ENCODE measurements around the gene S100A14. TPM values are rescaled to one million over a fixed set of nuclear protein-coding genes. Genes with fewer than 3 reads are reported as not detected.

The S100A14 gene
- polyA plus RNA-seq, 1 experiment, result not detected

DNA sequence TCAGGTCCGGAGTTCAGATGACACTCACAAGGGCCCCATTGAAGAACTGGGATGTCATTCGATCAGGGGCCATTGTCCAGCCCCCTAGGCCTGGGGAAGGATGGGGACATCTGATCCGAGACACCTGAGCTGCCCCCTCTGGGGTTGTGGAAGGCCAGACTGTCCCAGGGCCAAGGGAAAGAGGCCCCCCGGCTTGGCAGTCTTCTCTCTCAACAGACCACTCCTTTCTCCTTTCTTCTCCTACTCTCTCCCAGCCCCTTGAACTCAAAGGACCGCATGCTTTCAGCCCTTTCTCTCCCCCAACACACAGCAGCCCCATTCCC lies 13.2 kb upstream of the S100A14 start:
- no peaks in the 10 kb centered on the region for H3K27me3 ChIP-seq (ENCODE audit: control insufficient read depth, insufficient read depth, low read length)
- ChIA-PET CTCF (interaction anchor here (0.7 to 9.0 kb wide), 5 partner anchors 14 to 390 kb away, joined by 3 to 148 read pairs (median 18); partner anchors contain the start of genes S100A14 and S100A16), POLR2A (no interaction called here)
- no peak for DNase-seq (ENCODE audit: low read depth)
- H3K4me3 ChIP-seq (ENCODE audit: low read depth, low read length), result no peak overlapping the region
- TF ChIP-seq, protein P1, sequence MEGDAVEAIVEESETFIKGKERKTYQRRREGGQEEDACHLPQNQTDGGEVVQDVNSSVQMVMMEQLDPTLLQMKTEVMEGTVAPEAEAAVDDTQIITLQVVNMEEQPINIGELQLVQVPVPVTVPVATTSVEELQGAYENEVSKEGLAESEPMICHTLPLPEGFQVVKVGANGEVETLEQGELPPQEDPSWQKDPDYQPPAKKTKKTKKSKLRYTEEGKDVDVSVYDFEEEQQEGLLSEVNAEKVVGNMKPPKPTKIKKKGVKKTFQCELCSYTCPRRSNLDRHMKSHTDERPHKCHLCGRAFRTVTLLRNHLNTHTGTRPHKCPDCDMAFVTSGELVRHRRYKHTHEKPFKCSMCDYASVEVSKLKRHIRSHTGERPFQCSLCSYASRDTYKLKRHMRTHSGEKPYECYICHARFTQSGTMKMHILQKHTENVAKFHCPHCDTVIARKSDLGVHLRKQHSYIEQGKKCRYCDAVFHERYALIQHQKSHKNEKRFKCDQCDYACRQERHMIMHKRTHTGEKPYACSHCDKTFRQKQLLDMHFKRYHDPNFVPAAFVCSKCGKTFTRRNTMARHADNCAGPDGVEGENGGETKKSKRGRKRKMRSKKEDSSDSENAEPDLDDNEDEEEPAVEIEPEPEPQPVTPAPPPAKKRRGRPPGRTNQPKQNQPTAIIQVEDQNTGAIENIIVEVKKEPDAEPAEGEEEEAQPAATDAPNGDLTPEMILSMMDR (IDR thresholded peaks at IDR 0.05; ENCODE audit: insufficient read depth, low read depth, low read length), result no peak
- peaks cover 4% of the 10 kb centered on the region; the same call in 1 of the 2 replicates for H3K36me3 ChIP-seq (ENCODE audit: control insufficient read depth, insufficient read depth, low read length)

DNA sequence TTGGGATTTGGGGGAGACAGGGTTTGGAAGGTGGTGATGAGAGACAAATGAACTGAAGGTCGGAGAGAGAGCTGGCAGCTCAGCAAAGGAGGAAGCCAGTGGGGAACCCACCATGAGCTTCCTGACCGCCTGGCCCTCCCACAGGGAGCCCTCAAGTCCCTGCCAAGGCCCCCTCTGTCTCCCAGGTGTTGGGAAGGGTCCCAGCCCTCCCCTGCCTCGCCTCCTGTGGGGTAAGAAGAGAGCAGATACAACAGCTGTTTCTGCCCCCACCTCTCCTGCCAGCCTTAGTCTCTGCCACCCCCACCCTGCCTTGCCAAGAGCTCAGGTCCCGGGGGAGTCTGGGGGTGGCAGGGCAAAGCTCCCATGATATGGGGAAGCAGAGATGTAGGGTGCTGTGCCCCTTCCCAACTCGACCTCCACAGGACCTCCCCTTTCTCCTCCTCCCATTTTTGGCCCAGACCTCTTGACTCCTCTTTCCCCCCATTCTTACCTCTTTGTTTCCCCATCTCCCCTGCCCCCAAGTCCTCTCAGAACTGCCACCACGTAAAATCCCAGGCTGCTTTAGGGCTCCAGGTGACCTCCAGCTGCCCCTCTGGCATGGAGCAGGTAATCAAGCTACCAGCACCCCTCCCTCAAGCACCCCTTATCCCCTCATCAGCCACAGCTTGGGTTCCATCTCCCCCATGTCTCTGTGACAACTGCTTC lies 12.7 kb upstream of the S100A14 start:
- H3K36me3 ChIP-seq (ENCODE audit: control insufficient read depth, insufficient read depth, low read length), result peaks cover 5% of the 10 kb centered on the region
- TF ChIP-seq, protein P1 (IDR thresholded peaks at IDR 0.05; ENCODE audit: insufficient read depth, low read depth, low read length), result no peak
- ChIA-PET CTCF (interaction anchor here (0.7 to 9.0 kb wide), 7 partner anchors 14 to 391 kb away, joined by 3 to 148 read pairs (median 14); partner anchors contain the start of genes S100A14 and S100A16), POLR2A (no interaction called here)
- H3K4me3 ChIP-seq (ENCODE audit: low read depth, low read length), result no peak overlapping the region
- H3K27me3 ChIP-seq (ENCODE audit: control insufficient read depth, insufficient read depth, low read length), result no peaks in the 10 kb centered on the region
- no peak for DNase-seq (ENCODE audit: low read depth)

DNA sequence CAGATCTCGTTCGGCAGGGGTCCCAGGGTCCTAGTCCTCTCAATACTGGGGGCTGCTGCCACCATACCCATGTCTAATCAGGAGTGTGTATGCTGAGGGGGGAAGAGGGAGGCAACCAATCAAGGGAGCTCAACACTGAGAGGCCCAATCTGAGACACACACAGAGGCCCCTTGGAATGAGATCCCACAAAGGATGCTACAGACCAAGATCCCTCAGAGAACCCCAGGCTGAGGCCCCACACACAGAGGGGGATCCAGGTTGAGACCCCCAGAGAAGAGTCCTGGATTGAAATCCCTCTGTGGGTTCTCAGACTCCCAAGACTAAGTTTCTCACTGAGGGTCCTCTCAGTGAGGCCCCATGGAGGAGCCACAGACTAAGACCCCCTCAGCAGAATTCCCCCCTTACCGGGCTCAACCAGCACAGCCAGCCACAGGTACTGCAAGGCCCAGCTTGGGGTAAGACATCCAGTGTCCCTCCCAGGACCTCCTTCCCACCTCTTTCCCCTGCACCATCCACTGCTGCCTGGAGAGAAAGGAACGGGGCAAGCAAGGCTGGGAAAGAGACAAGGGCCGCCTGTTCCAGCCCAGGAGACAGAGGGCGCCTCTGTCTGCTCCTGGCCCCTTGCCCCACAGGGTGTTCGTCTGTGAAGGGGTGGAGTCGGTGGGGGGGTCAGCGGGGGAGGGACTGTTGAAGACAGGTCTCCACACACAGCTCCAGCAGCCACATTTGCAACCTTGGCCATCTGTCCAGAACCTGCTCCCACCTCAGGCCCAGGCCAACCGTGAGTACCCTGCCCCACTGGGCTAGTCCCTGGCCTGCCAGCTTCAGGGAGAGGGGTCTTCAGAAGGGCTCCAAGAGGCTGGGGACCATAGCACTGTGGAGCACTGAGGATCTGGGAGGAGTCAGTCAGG lies 11.8 kb upstream of the S100A14 start, which contains the start of gene S100A1:
Gene S100A1, plus strand, starts transcription at position 720 of the 912 bp plus-strand sequence. CDS start 2,088 bp downstream, outside the sequence.
- ChIA-PET CTCF (interaction anchor here (0.6 to 9.0 kb wide), 23 partner anchors 12 to 357 kb away, joined by 3 to 148 read pairs (median 4); partner anchors contain the start of genes S100A14 and S100A16), POLR2A (interaction anchor here (0.6 to 2.2 kb wide), 7 partner anchors 10 to 95 kb away, joined by 3 to 20 read pairs (median 3); partner anchors contain the start of genes S100A14 and S100A16)
- H3K4me3 ChIP-seq (ENCODE audit: low read depth, low read length), result peak within 1 kb of the TSS; percentile 57
- H3K27me3 ChIP-seq (ENCODE audit: control insufficient read depth, insufficient read depth, low read length), result no peaks in the 10 kb centered on the region
- TF ChIP-seq, protein P1 (IDR thresholded peaks at IDR 0.05; ENCODE audit: insufficient read depth, low read depth, low read length), result no peak
- no peak for DNase-seq (ENCODE audit: low read depth)
- peaks cover 7% of the 10 kb centered on the region for H3K36me3 ChIP-seq (ENCODE audit: control insufficient read depth, insufficient read depth, low read length)

DNA sequence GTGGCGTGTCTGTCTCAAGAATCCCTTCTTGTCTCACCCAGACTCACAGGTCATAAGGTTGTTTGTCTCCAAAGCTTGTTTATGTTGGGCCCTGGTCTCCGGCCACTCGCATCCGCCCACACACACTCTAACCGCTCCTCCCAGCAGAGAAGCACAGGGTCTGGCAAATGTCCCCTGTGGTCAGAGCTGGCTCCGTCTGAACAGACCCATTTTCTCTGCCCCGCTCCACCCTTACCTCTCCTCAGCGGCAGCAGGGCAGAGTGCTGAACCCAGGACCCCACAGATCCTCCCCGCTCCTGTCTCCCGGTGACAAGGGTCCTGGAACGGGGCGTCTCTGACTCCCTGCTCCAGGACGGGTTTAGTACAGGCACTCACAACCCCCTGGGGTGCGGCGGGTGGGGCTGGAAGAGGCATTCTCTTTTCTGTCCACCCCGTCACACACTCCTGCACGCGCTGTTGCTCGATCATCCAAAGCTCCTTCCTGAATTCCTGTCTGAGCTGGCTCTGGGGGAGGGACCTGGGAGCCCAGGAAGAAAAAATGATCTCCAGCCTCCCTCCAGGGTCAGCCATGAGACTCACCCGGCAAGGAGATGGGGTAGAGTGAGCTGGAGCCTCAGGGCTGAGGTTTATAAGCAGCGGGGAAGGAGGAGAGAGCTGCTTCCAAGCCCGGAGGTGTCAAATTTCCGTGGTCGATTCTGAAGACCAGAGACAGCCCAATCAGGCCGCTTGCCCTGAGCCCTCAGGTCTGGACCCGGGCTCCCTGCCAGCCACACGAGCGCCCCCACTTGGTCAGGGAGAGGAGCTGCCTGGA lies 11.0 kb upstream of the S100A14 start, which contains the start of gene S100A13:
Gene S100A13, minus strand, starts transcription at position 602 of the 811 bp plus-strand sequence. CDS start 1,033 bp downstream, outside the sequence.
- DNase-seq (ENCODE audit: low read depth), result peak; percentile 69
- POLR2A ChIA-PET, result interaction anchor here (0.6 to 2.2 kb wide), 10 partner anchors 9 to 94 kb away, joined by 3 to 20 read pairs (median 3); partner anchors contain the start of genes S100A14 and S100A16
- TF ChIP-seq, protein P1 (IDR thresholded peaks at IDR 0.05; ENCODE audit: insufficient read depth, low read depth, low read length), result peak; percentile 79
- H3K4me3 ChIP-seq (ENCODE audit: low read depth, low read length), result peak within 1 kb of the TSS; percentile 57
- CTCF ChIA-PET, result interaction anchor here (0.6 to 9.0 kb wide), 28 partner anchors 12 to 357 kb away, joined by 3 to 148 read pairs (median 4); partner anchors contain the start of genes S100A14 and S100A16
- no peaks in the 10 kb centered on the region for H3K27me3 ChIP-seq (ENCODE audit: control insufficient read depth, insufficient read depth, low read length)
- H3K36me3 ChIP-seq (ENCODE audit: control insufficient read depth, insufficient read depth, low read length), result peaks cover 10% of the 10 kb centered on the region

Data from BJ (cell line).